Measurements from ENCODE around the gene RPS6KL1.
"Not testable (repeated sequence)": the region's sequence is repeated elsewhere in the genome, so short reads cannot be mapped to it uniquely, and the experiment has no call there.

Gene RPS6KL1

GRCh38 chr14:74936151-74936550, 13.1 kb upstream of the RPS6KL1 start:
- DNase-seq (ENCODE audit: low spot score), result no peak

- DNase-seq (ENCODE audit: low spot score), result no peak
These were observed 12.3 kb upstream of the RPS6KL1 start for GRCh38 chr14:74935360-74935680.

GRCh38 chr14:74934476-74935359, 11.7 kb upstream of the RPS6KL1 start:
- no peak for DNase-seq (ENCODE audit: low spot score)

GRCh38 chr14:74934041-74934440, 11.0 kb upstream of the RPS6KL1 start:
- DNase-seq (ENCODE audit: low spot score), result no peak

GRCh38 chr14:74932936-74933335, 9.9 kb upstream of the RPS6KL1 start:
- DNase-seq (ENCODE audit: low spot score), result not testable (repeated sequence)

GRCh38 chr14:74932401-74932901, 9.4 kb upstream of the RPS6KL1 start:
- no peak for DNase-seq (ENCODE audit: low spot score)

GRCh38 chr14:74931744-74932143, 8.7 kb upstream of the RPS6KL1 start:
- DNase-seq (ENCODE audit: low spot score), result not testable (repeated sequence)

- DNase-seq (ENCODE audit: low spot score), result no peak
These were observed 6.2 kb upstream of the RPS6KL1 start for GRCh38 chr14:74929242-74929641.

- DNase-seq (ENCODE audit: low spot score), result no peak
These were observed 4.2 kb upstream of the RPS6KL1 start for GRCh38 chr14:74927225-74927624.

- DNase-seq (ENCODE audit: low spot score), result no peak
These were observed 1.0 kb upstream of the RPS6KL1 start for GRCh38 chr14:74924061-74924460.

GRCh38 chr14:74921987-74922751, 891 bp downstream of the RPS6KL1 start:
- DNase-seq (ENCODE audit: low spot score), result no peak

GRCh38 chr14:74921053-74921620, 1.9 kb downstream of the RPS6KL1 start:
- no peak for DNase-seq (ENCODE audit: low spot score)

GRCh38 chr14:74920281-74920680, 2.8 kb downstream of the RPS6KL1 start:
- no peak for DNase-seq (ENCODE audit: low spot score)

- DNase-seq (ENCODE audit: low spot score), result no peak
These were observed 3.5 kb downstream of the RPS6KL1 start for GRCh38 chr14:74919421-74920165.

- DNase-seq (ENCODE audit: low spot score), result no peak
These were observed 4.7 kb downstream of the RPS6KL1 start for GRCh38 chr14:74918380-74918779.

- DNase-seq (ENCODE audit: low spot score), result no peak
These were observed 5.4 kb downstream of the RPS6KL1 start for GRCh38 chr14:74917646-74918081.

- DNase-seq (ENCODE audit: low spot score), result no peak
These were observed 5.9 kb downstream of the RPS6KL1 start for GRCh38 chr14:74917178-74917543.

GRCh38 chr14:74915826-74916225, 7.2 kb downstream of the RPS6KL1 start:
- DNase-seq (ENCODE audit: low spot score), result no peak

GRCh38 chr14:74915426-74915825, 7.6 kb downstream of the RPS6KL1 start:
- no peak for DNase-seq (ENCODE audit: low spot score)

GRCh38 chr14:74913986-74914573, 9.0 kb downstream of the RPS6KL1 start:
- DNase-seq (ENCODE audit: low spot score), result no peak

GRCh38 chr14:74913393-74913910, 9.6 kb downstream of the RPS6KL1 start:
- DNase-seq (ENCODE audit: low spot score), result no peak
